ENCODE data around the gene PELI1. TPM values are rescaled to one million over a fixed set of nuclear protein-coding genes. Genes with fewer than 3 reads are reported as not detected.
"Not testable (repeated sequence)": the region's sequence is repeated elsewhere in the genome, so short reads cannot be mapped to it uniquely, and the experiment has no call there.

The PELI1 gene
- total RNA-seq, 1 donor: 5.8 TPM

- TF ChIP-seq, protein P1, sequence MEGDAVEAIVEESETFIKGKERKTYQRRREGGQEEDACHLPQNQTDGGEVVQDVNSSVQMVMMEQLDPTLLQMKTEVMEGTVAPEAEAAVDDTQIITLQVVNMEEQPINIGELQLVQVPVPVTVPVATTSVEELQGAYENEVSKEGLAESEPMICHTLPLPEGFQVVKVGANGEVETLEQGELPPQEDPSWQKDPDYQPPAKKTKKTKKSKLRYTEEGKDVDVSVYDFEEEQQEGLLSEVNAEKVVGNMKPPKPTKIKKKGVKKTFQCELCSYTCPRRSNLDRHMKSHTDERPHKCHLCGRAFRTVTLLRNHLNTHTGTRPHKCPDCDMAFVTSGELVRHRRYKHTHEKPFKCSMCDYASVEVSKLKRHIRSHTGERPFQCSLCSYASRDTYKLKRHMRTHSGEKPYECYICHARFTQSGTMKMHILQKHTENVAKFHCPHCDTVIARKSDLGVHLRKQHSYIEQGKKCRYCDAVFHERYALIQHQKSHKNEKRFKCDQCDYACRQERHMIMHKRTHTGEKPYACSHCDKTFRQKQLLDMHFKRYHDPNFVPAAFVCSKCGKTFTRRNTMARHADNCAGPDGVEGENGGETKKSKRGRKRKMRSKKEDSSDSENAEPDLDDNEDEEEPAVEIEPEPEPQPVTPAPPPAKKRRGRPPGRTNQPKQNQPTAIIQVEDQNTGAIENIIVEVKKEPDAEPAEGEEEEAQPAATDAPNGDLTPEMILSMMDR (IDR thresholded peaks at IDR 0.05; ENCODE audit: insufficient read depth, low read length): no peak
- no peak overlapping the region for H3K4me3 ChIP-seq (ENCODE audit: low read depth, low read length)
- DNase-seq (ENCODE audit: low read depth): peak; percentile 92
Observed at GRCh38 chr2:64101141-64101591, 43.1 kb downstream of the PELI1 start.

- not testable (repeated sequence) for DNase-seq (ENCODE audit: low read depth); H3K4me3 ChIP-seq (ENCODE audit: low read depth, low read length)
Observed at GRCh38 chr2:64100584-64100983, 43.6 kb downstream of the PELI1 start.

DNA sequence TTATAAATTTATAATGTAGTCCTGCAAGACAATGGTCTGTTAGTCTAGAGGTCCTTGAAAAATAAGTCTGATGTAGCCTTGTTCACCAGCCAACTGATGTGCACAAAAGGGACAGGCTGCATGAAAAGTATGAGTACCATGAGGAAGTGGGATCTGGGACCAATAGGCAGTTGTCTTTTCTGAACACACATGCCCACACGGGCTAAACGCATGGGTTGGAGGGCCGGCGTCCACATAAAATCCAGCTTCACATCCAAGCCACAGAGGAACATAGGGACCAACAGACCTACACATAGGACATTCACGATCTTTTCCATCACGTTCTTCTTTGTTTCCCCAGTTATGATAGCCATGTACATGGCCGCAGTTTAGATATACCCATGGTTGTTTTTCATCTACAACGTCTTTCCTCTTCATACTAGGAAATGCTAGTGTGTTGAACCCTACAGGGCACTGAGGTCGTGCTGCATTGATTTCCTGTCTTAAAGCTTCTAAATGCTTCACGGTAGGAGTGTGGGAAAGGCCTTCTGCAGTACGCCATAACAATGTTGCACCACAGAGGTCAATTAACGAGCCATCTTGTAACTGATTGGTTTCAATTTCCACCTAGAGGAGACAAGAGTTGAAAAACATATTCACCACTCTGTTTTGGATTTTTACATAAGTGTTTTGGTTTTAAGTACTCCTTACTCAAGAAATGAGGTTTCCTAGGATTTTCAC lies 49.4 kb downstream of the PELI1 start:
- no peak for DNase-seq (ENCODE audit: low read depth)
- no peak overlapping the region for H3K4me3 ChIP-seq (ENCODE audit: low read depth, low read length)
- TF ChIP-seq, protein P1 (IDR thresholded peaks at IDR 0.05; ENCODE audit: insufficient read depth, low read length): no peak

DNA sequence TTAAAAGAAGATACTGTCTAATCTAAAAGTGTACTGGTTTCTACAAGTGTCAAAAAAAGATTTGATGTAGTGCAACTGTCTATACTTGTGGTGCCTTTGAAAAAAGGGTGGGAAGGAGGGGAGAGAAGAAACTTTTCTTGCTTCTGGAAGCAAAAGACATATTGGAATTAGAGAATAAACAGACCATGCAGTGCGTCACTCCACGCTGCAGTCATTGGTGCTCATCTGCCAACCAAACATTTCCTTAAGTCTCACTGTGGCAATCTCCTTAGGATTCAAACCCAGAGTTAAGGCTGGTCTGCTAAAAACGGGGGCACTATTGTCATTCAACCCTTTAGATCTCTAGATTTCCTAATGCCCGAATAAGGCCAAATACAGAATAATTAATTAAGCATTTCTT lies 50.9 kb downstream of the PELI1 start:
- no peak overlapping the region for H3K4me3 ChIP-seq (ENCODE audit: low read depth, low read length)
- TF ChIP-seq, protein P1 (IDR thresholded peaks at IDR 0.05; ENCODE audit: insufficient read depth, low read length): no peak
- no peak for DNase-seq (ENCODE audit: low read depth)

DNA sequence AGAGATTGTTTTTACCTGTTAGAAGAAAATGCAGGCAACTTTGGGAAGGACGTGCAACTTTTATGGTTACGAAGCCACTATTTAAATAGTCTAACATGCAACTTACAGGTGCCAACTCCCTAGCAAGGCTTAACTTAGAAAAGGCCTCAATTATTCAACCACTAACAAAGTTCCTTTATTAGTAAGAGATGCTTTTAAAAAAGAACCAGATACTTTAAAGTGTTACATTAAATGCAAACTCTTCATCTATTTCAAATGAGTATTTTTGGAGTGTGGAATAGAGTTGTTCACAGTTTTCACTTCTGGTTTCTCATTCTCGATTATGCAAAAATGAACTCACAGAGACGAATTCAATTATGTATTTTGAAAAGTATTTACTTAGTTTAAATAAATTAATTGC lies 51.7 kb downstream of the PELI1 start:
- no peak for DNase-seq (ENCODE audit: low read depth)
- no peak overlapping the region for H3K4me3 ChIP-seq (ENCODE audit: low read depth, low read length)
- TF ChIP-seq, protein P1 (IDR thresholded peaks at IDR 0.05; ENCODE audit: insufficient read depth, low read length): no peak

- no peak overlapping the region for H3K4me3 ChIP-seq (ENCODE audit: low read depth, low read length)
- no peak for DNase-seq (ENCODE audit: low read depth)
- TF ChIP-seq, protein P1 (IDR thresholded peaks at IDR 0.05; ENCODE audit: insufficient read depth, low read length): no peak
Observed at GRCh38 chr2:64090264-64090663, 54.0 kb downstream of the PELI1 start.

DNA sequence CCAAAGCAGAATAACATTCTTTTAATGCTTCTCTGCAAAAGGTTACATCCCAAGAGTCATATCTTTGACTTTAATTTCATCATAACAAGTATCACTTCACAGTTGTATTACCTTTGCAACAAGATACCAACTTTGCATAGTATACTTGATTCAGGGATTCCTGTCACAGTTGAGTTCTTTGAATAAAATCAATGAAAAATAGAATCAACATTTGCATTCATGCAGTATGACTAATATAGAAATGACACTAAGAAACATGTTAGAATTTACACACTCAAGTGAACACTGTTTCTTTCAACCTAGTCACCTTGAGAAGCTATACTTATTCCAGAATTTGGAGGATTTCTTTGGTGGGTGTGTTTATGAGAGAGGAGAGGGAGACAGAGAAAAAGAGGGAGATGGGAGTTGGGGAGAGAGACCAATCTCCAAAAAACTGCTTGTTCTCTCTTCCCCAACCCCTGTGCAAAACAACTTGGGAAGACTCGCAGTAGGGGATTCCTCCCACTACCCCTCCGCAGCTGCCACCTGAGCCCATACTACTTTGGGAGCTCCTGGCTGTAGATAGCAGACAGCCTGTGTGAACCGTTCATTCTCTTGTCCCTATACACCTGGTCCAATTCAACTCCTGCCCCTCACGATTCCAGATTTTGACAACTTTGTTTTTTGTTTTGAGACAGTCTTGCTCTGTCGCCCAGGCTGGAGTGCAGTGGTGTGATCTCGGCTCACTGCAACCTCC lies 57.7 kb downstream of the PELI1 start:
- no peak for DNase-seq (ENCODE audit: low read depth)
- TF ChIP-seq, protein P1 (IDR thresholded peaks at IDR 0.05; ENCODE audit: insufficient read depth, low read length): no peak
- no peak overlapping the region for H3K4me3 ChIP-seq (ENCODE audit: low read depth, low read length)

Measured in fibroblast of the aortic adventitia (primary cell).